ENCODE results near the gene TMEM95.

- no peak for TF ChIP-seq CTCF (IDR thresholded peaks at IDR 0.05; ENCODE audit: control extremely low read depth in 1 of 3, insufficient read depth in 1 of 3, low read depth in 1 of 3, low read length in 3 of 3)
- TF ChIP-seq JUND (IDR thresholded peaks at IDR 0.05; ENCODE audit: low read length) = no peak
- TF ChIP-seq KDM5A (IDR thresholded peaks at IDR 0.05; ENCODE audit: low read length) = no peak
- no peak for TF ChIP-seq KDM1A (IDR thresholded peaks at IDR 0.05; ENCODE audit: borderline replicate concordance, low read length)
- no peak for TF ChIP-seq CBX5 (IDR thresholded peaks at IDR 0.05; ENCODE audit: low read depth, low read length)
- TF ChIP-seq POLR2A (IDR thresholded peaks at IDR 0.05; ENCODE audit: control extremely low read depth in 1 of 2, low read depth in 2 of 2, low read length in 2 of 2) = no peak
- no peak for TF ChIP-seq USF2 (IDR thresholded peaks at IDR 0.05; ENCODE audit: low read length)
- no peak for TF ChIP-seq SUZ12 (IDR thresholded peaks at IDR 0.05; ENCODE audit: low read length)
- TF ChIP-seq SP1 (IDR thresholded peaks at IDR 0.05; ENCODE audit: low read depth, low read length) = no peak
- no peak for TF ChIP-seq BCL11A (IDR thresholded peaks at IDR 0.05; ENCODE audit: low read depth in 2 of 2, low read length in 2 of 2)
- TF ChIP-seq CREB1 (IDR thresholded peaks at IDR 0.05) = no peak
- no peak for TF ChIP-seq HDAC6 (IDR thresholded peaks at IDR 0.05; ENCODE audit: low read depth, low read length)
- no peak for TF ChIP-seq GABPA (IDR thresholded peaks at IDR 0.05; ENCODE audit: borderline replicate concordance, insufficient read depth, low read length)
- TF ChIP-seq EP300 (IDR thresholded peaks at IDR 0.05; ENCODE audit: borderline replicate concordance in 1 of 2, low read depth in 2 of 2, low read length in 2 of 2) = no peak
These were observed 30.5 kb upstream of the TMEM95 start for GRCh38 chr17:7324438-7324779.

Data from H1 (cell line).